DMS 273 treated with DMSO at 0.1 percent for 48 hours (cell line): ENCODE data around the gene HOXA6.

ENCODE experiments used
- DNase-seq: peaks from one replicate; lab custom pipeline; 2025; lab: John Stamatoyannopoulos, UW

The HOXA6 gene

GRCh38 chr7:27172823-27173510 is 25.4 kb upstream of the HOXA6 start:
- DNase-seq: no peak

- no peak for DNase-seq
These were observed 24.8 kb upstream of the HOXA6 start for GRCh38 chr7:27172315-27172774.

GRCh38 chr7:27171637-27172314 is 24.2 kb upstream of the HOXA6 start:
- no peak for DNase-seq

- no peak for DNase-seq
These were observed 23.7 kb upstream of the HOXA6 start for GRCh38 chr7:27171325-27171636.

- no peak for DNase-seq
These were observed 23.1 kb upstream of the HOXA6 start for GRCh38 chr7:27170426-27171324.

- peak; percentile 72 for DNase-seq
These were observed 22.3 kb upstream of the HOXA6 start for GRCh38 chr7:27169658-27170425.

- peak; percentile 71 for DNase-seq
These were observed 20.8 kb upstream of the HOXA6 start for GRCh38 chr7:27168265-27168947.

- no peak for DNase-seq
These were observed 20.3 kb upstream of the HOXA6 start for GRCh38 chr7:27167916-27168264.

- peak; percentile 54 for DNase-seq
These were observed 19.2 kb upstream of the HOXA6 start for GRCh38 chr7:27166531-27167505.

- DNase-seq: no peak
These were observed 18.5 kb upstream of the HOXA6 start for GRCh38 chr7:27165996-27166530.

GRCh38 chr7:27165089-27165995 is 17.8 kb upstream of the HOXA6 start, which contains the start of gene HOXA9:
Gene HOXA9 (minus strand): TSS chr7:27165537. CDS start chr7:27165457, 80 bp downstream.
- peak; percentile 88 for DNase-seq

- no peak for DNase-seq
These were observed 17.0 kb upstream of the HOXA6 start for GRCh38 chr7:27164367-27165088.

GRCh38 chr7:27164045-27164366 is 16.4 kb upstream of the HOXA6 start:
- DNase-seq: no peak

GRCh38 chr7:27163288-27164044 is 15.9 kb upstream of the HOXA6 start:
- DNase-seq: no peak

GRCh38 chr7:27162561-27163287 is 15.2 kb upstream of the HOXA6 start:
- DNase-seq: no peak

GRCh38 chr7:27161721-27162560 is 14.4 kb upstream of the HOXA6 start:
- no peak for DNase-seq
